GM23338 (cell line): Measurements from ENCODE around the gene DNAJC16.

ENCODE experiments used
- CTCF ChIP-seq, 2 experiments: fragments of 200-600 bp in 1 of 2; sonication (generic) in 1 of 2; conservative IDR thresholded peaks; 2 replicates each; pipeline versions ENCODE4 v1.5.1 to v1.6.1; 2016 to 2017; ENCODE audit warnings: antibody characterized with exemption in 2 of 2, low read depth in 2 of 2, mild to moderate bottlenecking in 2 of 2, moderate library complexity in 1 of 2
- EZH2 ChIP-seq: fragments of 200-600 bp; sonication (generic); IDR thresholded peaks from one replicate; pipeline ENCODE4 v1.8.0; 2017; ENCODE audit warnings: antibody characterized with exemption, mild to moderate bottlenecking, low read depth; ENCODE audit not compliant: unreplicated experiment
- EZH2phosphoT487 ChIP-seq: fragments of 200-600 bp; sonication (generic); IDR thresholded peaks from one replicate; pipeline ENCODE4 v1.8.1; 2018; ENCODE audit warnings: antibody characterized with exemption; ENCODE audit not compliant: unreplicated experiment
- JUNB ChIP-seq: IDR thresholded peaks from one replicate; pipeline ENCODE4 v1.6.1; 2016; ENCODE audit warnings: antibody characterized with exemption; ENCODE audit not compliant: unreplicated experiment

- TF ChIP-seq EZH2 (no peak), EZH2phosphoT487 (no peak), JUNB (no peak), CTCF (conservative IDR thresholded peaks at IDR 0.05; ENCODE audit: low read depth in 2 of 2) (no peak)
Observed at GRCh38 chr1:15515022-15515663, 11.5 kb upstream of the DNAJC16 start.
